AG20443 (cell line): ENCODE data around the gene PPP1R3D.
"Not testable (repeated sequence)": the region's sequence is repeated elsewhere in the genome, so short reads cannot be mapped to it uniquely, and the experiment has no call there.

Experiments
- DNase-seq: peaks from one replicate; pipeline ENCODE4 v3.0.0; 2012; ENCODE audit warnings: low spot score, mixed read lengths

PPP1R3D gene

GRCh38 chr20:59920944-59921343 is 19.2 kb downstream of the PPP1R3D start:
- DNase-seq = no peak

GRCh38 chr20:59912609-59913008 is 27.5 kb downstream of the PPP1R3D start:
- no peak for DNase-seq

- no peak for DNase-seq
Measured at GRCh38 chr20:59911041-59911440, 29.1 kb downstream of the PPP1R3D start.

GRCh38 chr20:59908855-59909254 is 31.2 kb downstream of the PPP1R3D start:
- no peak for DNase-seq

GRCh38 chr20:59903621-59904020 is 36.5 kb downstream of the PPP1R3D start:
- no peak for DNase-seq

- no peak for DNase-seq
Measured at GRCh38 chr20:59902470-59902869, 37.6 kb downstream of the PPP1R3D start.

GRCh38 chr20:59895908-59896307 is 44.2 kb downstream of the PPP1R3D start:
- DNase-seq = no peak

GRCh38 chr20:59891581-59891980 is 48.5 kb downstream of the PPP1R3D start:
- no peak for DNase-seq

GRCh38 chr20:59890035-59890434 is 50.1 kb downstream of the PPP1R3D start:
- DNase-seq = not testable (repeated sequence)

GRCh38 chr20:59888050-59888449 is 52.1 kb downstream of the PPP1R3D start:
- no peak for DNase-seq
